K562 (cell line): ENCODE measurements around the gene HCN3. TPM values are rescaled to one million over a fixed set of nuclear protein-coding genes. Genes with fewer than 3 reads are reported as not detected.
A peak's percentile ranks its signal among the peaks of the same experiment; 100 is the strongest.

Experiments used
- ARNT ChIP-seq, 2 experiments: fragments of 450-650 bp; IDR thresholded peaks; 2 replicates each; pipeline ENCODE4 v1.6.1; 2016; ENCODE audit warnings: mild to moderate bottlenecking in 1 of 2
- DMBX1 ChIP-seq: fragments of 250-450 bp; sonication (Bioruptor Pico); IDR thresholded peaks from 2 replicates; pipeline ENCODE4 v1.8.0; 2022; ENCODE audit warnings: inconsistent platforms, mild to moderate bottlenecking, moderate library complexity, borderline replicate concordance
- E2F8 ChIP-seq: fragments of 450-650 bp; IDR thresholded peaks from 2 replicates; pipeline ENCODE4 v1.7.1; 2018; ENCODE audit warnings: mild to moderate bottlenecking, low read depth; ENCODE audit not compliant: partially characterized antibody
- ETV5 ChIP-seq: sonication (generic); formaldehyde crosslinking; IDR thresholded peaks from 2 replicates; pipeline ENCODE4 v1.4.0; 2020; ENCODE audit warnings: low read depth, mild to moderate bottlenecking, missing genetic modification reagents
- HEY1 ChIP-seq: fragments of 250-450 bp; sonication (Bioruptor Pico); IDR thresholded peaks from 2 replicates; pipeline ENCODE4 v1.5.0; 2020; ENCODE audit warnings: mild to moderate bottlenecking, moderate library complexity, borderline replicate concordance
- NFE2 ChIP-seq: IDR thresholded peaks from 2 replicates; pipeline ENCODE4 v1.6.1; 2014; ENCODE audit warnings: antibody characterized with exemption, low read depth
- NR2C2 ChIP-seq, 2 experiments: fragments of 200-800 bp in 1 of 2; sonication (Bioruptor generic) in 1 of 2; sonication (generic) in 1 of 2; formaldehyde crosslinking in 1 of 2; IDR thresholded peaks; 2 replicates each; pipeline versions ENCODE4 v1.6.1 to v1.8.0; 2016 to 2022; ENCODE audit warnings: mild to moderate bottlenecking in 1 of 2, missing compliant biosample characterization in 1 of 2, missing genetic modification characterization in 1 of 2, missing genetic modification reagents in 1 of 2
- RBM34 ChIP-seq: fragments of 200-400 bp; formaldehyde crosslinking; IDR thresholded peaks from 2 replicates; pipeline ENCODE4 v1.6.1; 2018; ENCODE audit warnings: low read length, borderline replicate concordance; ENCODE audit not compliant: insufficient read depth
- SMARCB1 ChIP-seq: IDR thresholded peaks from 2 replicates; pipeline ENCODE4 v1.6.1; 2011; ENCODE audit warnings: improper control_type of control experiment, low read depth; ENCODE audit not compliant: insufficient read length
- STAT6 ChIP-seq: sonication (generic); formaldehyde crosslinking; IDR thresholded peaks from 2 replicates; pipeline ENCODE4 v1.8.1; 2023; ENCODE audit warnings: mild to moderate bottlenecking, missing genetic modification reagents
- TAF9B ChIP-seq: fragments of 450-650 bp; IDR thresholded peaks from 2 replicates; pipeline ENCODE4 v1.6.1; 2018; ENCODE audit warnings: mild to moderate bottlenecking; ENCODE audit not compliant: partially characterized antibody
- XRCC5 ChIP-seq: fragments of 200-400 bp; formaldehyde crosslinking; IDR thresholded peaks from 2 replicates; pipeline ENCODE4 v1.6.1; 2017; ENCODE audit warnings: low read depth, mild to moderate bottlenecking, low read length
- ZNF146 ChIP-seq: IDR thresholded peaks from one replicate; pipeline ENCODE4 v1.6.1; 2018; ENCODE audit warnings: missing compliant biosample characterization; ENCODE audit not compliant: unreplicated experiment
- ZNF253 ChIP-seq: fragments of 250-450 bp; sonication (Bioruptor Pico); conservative IDR thresholded peaks from 2 replicates; pipeline ENCODE4 v1.6.1; 2021; ENCODE audit warnings: mild to moderate bottlenecking
- ZNF280A ChIP-seq: fragments of 450-650 bp; IDR thresholded peaks from 2 replicates; pipeline ENCODE4 v1.6.1; 2018; ENCODE audit warnings: mild to moderate bottlenecking, low read depth; ENCODE audit not compliant: partially characterized antibody
- ZNF512 ChIP-seq: IDR thresholded peaks from 2 replicates; pipeline ENCODE4 v1.6.1; 2016; ENCODE audit warnings: missing genetic modification characterization, missing compliant biosample characterization
- ZNF785 ChIP-seq: fragments of 250-450 bp; sonication (Bioruptor Pico); IDR thresholded peaks from 2 replicates; pipeline ENCODE4 v1.4.0; 2020; ENCODE audit warnings: mild to moderate bottlenecking
- polyA plus RNA-seq, 8 experiments: library from polyadenylated mRNA; depleted of rRNA in 4 of 8; stranded (reverse) in 5 of 8; unstranded in 3 of 8; fragments of >200 nt; fragmentation: Nextera tagmentation in 2 of 8; fragmentation: Illumina TruSeq in 1 of 8; extraction: Ambion mirVana in 2 of 8; extraction: Trizol in 1 of 8; gene quantifications; 2 replicates each; pipeline versions ENCODE4 v1.2.1 to v1.2.3, GENCODE V29; 2011 to 2014; ENCODE audit warnings: inconsistent platforms in 1 of 8, missing spikeins in 1 of 8
- total RNA-seq, 7 experiments: library from RNA; depleted of rRNA in 6 of 7; stranded (reverse); fragments of >200 nt in 6 of 7; fragmentation: Illumina TruSeq in 2 of 7; extraction: Trizol in 2 of 7; gene quantifications; 2 replicates each; pipeline versions ENCODE4 v1.2.1 to v1.2.3, GENCODE V29; 2011 to 2021; ENCODE audit warnings: low replicate concordance in 1 of 7

HCN3 gene
- total and polyA plus RNA-seq, 9 of the 15 experiments (the other 6 are each of a cell fraction or from before 2014, with no cell fraction given) = 0.91 to 9.7 (median 3.9) TPM

- TF ChIP-seq ZNF280A (no peak), TAF9B (no peak), DMBX1 (CRISPR knock-in tag) (peak; percentile 99), ETV5 (CRISPR knock-in tag) (no peak), NFE2 (no peak), XRCC5 (no peak), RBM34 (no peak), ZNF785 (CRISPR knock-in tag) (0 out of 2 replicates have a peak, but pooled peaks have one; percentile 57), SMARCB1 (no peak), ZNF512 (tag) (no peak), ZNF146 (CRISPR knock-in tag) (no peak), HEY1 (CRISPR knock-in tag) (peak; percentile 68; the same call in 1 of the 2 replicates), E2F8 (no peak), ZNF253 (CRISPR knock-in tag) (no peak), STAT6 (CRISPR knock-in tag) (no peak), ARNT (IDR thresholded peaks at IDR 0.05) (no peak), NR2C2 (CRISPR knock-in tag; IDR thresholded peaks at IDR 0.05) (no peak), NR2C2 (tag; IDR thresholded peaks at IDR 0.05) (peak; percentile 59; the same call in 1 of the 2 replicates)
Measured at GRCh38 chr1:155307247-155307740, 30.0 kb downstream of the HCN3 start (continued).
